ENCODE measurements around the gene HBS1L. TPM values are rescaled to one million over a fixed set of nuclear protein-coding genes. Genes with fewer than 3 reads are reported as not detected.

HBS1L gene
- total RNA-seq, 4 donors from 2014 or later, result 25.2 to 94.1 (median 37.5) TPM

DNA sequence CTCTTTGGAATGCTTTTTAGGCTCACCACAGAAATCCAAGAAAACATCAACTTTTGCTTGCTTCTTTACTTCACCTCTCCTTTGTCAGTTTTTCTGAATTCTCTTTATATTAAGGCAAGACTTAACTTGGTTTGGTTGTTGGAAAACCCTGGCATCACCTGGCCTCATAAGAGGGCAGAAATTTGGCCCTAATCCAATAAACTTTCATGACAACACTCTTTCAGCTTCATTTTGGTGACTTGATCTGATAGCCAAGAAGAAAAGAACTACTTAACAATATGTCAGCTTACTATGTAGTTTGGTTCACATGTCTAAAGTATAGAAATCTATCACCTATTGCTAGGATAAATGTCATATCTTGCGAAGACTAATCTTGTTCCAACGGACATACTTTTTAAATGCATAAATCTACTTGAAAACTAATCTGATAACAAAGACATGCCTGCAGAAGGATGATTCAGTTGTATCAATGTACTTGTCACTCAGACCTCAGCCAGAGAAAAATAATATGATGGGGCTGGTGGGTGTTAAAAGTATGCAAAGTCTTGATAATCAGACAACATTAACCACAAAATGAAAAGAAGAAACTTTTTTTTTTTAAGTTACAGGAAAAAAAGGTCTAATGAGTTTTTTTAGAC lies 19.3 kb upstream of the HBS1L start:
- no peaks in the 10 kb centered on the region for H3K4me1 ChIP-seq
- H3K4me3 ChIP-seq, result no peak overlapping the region
- no peak overlapping the region for H3K27ac ChIP-seq
- DNase-seq, result no peak
- no peaks in the 10 kb centered on the region for H3K27me3 ChIP-seq
- no peaks in the 10 kb centered on the region for H3K36me3 ChIP-seq
- TF ChIP-seq POLR2A (IDR thresholded peaks at IDR 0.05), result no peak
- TF ChIP-seq, protein P1, sequence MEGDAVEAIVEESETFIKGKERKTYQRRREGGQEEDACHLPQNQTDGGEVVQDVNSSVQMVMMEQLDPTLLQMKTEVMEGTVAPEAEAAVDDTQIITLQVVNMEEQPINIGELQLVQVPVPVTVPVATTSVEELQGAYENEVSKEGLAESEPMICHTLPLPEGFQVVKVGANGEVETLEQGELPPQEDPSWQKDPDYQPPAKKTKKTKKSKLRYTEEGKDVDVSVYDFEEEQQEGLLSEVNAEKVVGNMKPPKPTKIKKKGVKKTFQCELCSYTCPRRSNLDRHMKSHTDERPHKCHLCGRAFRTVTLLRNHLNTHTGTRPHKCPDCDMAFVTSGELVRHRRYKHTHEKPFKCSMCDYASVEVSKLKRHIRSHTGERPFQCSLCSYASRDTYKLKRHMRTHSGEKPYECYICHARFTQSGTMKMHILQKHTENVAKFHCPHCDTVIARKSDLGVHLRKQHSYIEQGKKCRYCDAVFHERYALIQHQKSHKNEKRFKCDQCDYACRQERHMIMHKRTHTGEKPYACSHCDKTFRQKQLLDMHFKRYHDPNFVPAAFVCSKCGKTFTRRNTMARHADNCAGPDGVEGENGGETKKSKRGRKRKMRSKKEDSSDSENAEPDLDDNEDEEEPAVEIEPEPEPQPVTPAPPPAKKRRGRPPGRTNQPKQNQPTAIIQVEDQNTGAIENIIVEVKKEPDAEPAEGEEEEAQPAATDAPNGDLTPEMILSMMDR (IDR thresholded peaks at IDR 0.05), result no peak
- H3K9me3 ChIP-seq, result no peaks in the 10 kb centered on the region

DNA sequence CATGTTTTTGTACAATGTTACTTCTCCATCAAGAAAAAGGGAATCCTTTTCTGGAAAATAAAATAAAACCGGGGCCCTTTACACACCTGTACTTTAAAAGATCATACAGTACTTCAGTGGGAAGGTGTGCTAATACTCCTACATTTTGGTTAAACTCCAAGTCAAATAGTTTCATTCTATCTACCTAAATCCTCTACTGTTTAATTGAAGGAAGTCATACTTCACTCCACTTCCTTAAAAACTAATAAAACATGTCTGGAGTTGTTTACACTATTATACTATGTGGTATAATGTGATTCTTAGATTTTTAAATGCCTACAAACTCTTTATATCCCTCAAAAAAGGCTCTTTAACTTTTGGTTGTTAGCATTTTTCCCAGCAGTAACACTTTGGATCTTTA lies 18.6 kb upstream of the HBS1L start:
- Histone ChIP-seq H3K27me3 (no peaks in the 10 kb centered on the region), H3K36me3 (no peaks in the 10 kb centered on the region), H3K9me3 (no peaks in the 10 kb centered on the region), H3K4me3 (no peak overlapping the region), H3K27ac (no peak overlapping the region), H3K4me1 (no peaks in the 10 kb centered on the region)
- TF ChIP-seq, protein P1 (IDR thresholded peaks at IDR 0.05), result no peak
- DNase-seq, result no peak

DNA sequence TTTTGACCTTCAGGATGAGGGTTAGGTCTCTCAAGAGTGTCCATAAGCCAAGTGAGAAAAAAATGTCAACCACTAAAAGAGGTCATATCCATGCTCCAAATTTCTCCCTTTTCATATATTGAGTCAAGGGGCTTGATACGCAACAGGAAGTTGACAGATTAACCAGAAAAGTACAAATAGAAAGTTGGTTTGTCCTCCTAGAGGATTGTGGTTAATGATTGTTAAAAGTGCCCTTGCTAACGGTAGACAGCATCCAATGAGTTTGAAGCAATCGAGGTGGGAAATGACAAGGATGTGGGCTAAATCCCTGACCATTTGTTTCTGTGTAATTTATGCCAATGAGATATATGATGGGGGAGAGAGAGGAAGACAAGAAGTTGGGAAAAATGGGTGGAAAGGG lies 18.1 kb upstream of the HBS1L start:
- TF ChIP-seq, protein P1 (IDR thresholded peaks at IDR 0.05), result no peak
- no peak for TF ChIP-seq POLR2A (IDR thresholded peaks at IDR 0.05)
- no peak for DNase-seq
- H3K9me3 ChIP-seq, result no peaks in the 10 kb centered on the region
- H3K4me1 ChIP-seq, result no peaks in the 10 kb centered on the region
- H3K36me3 ChIP-seq, result no peaks in the 10 kb centered on the region
- no peaks in the 10 kb centered on the region for H3K27me3 ChIP-seq
- no peak overlapping the region for H3K27ac ChIP-seq
- H3K4me3 ChIP-seq, result no peak overlapping the region

GRCh38 chr6:135071541-135071940 lies 16.9 kb upstream of the HBS1L start:
- Histone ChIP-seq H3K27ac (no peak overlapping the region), H3K9me3 (no peaks in the 10 kb centered on the region), H3K4me1 (no peaks in the 10 kb centered on the region), H3K36me3 (no peaks in the 10 kb centered on the region), H3K27me3 (no peaks in the 10 kb centered on the region), H3K4me3 (no peak overlapping the region)
- TF ChIP-seq, protein P1 (IDR thresholded peaks at IDR 0.05), result no peak
- TF ChIP-seq POLR2A (IDR thresholded peaks at IDR 0.05), result no peak
- no peak for DNase-seq

GRCh38 chr6:135067911-135068310 lies 13.3 kb upstream of the HBS1L start:
- no peaks in the 10 kb centered on the region for H3K27me3 ChIP-seq
- no peaks in the 10 kb centered on the region for H3K9me3 ChIP-seq
- no peak for DNase-seq
- no peak overlapping the region for H3K4me3 ChIP-seq
- TF ChIP-seq, protein P1 (IDR thresholded peaks at IDR 0.05), result no peak
- no peak for TF ChIP-seq POLR2A (IDR thresholded peaks at IDR 0.05)
- H3K4me1 ChIP-seq, result no peaks in the 10 kb centered on the region
- no peaks in the 10 kb centered on the region for H3K36me3 ChIP-seq
- H3K27ac ChIP-seq, result no peak overlapping the region

DNA sequence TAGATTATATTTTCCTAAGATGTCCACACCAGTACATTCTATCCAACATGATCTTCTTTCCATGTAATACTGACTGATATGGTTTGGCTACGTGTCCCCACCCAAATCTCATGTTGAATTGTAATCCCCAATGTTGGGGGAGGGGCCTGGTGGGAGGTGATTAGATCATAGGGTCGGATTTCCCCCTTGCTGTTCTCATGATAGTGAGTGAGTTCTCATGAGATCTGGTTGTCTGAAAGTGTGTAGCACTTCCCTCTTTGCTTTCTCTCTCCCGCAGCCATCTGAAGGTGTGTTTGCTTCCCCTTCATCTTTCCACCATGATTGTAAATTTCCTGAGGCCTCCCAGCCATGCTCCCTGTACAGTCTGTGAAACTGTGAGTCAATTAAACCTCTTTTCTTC lies 12.2 kb upstream of the HBS1L start:
- Histone ChIP-seq H3K27ac (no peak overlapping the region), H3K4me1 (no peaks in the 10 kb centered on the region), H3K27me3 (no peaks in the 10 kb centered on the region), H3K36me3 (no peaks in the 10 kb centered on the region), H3K4me3 (no peak overlapping the region), H3K9me3 (no peaks in the 10 kb centered on the region)
- DNase-seq, result no peak
- TF ChIP-seq, protein P1 (IDR thresholded peaks at IDR 0.05), result no peak
- TF ChIP-seq POLR2A (IDR thresholded peaks at IDR 0.05), result no peak
